HS-27A (cell line): ENCODE data around the gene GPR157.

Experiments
- DNase-seq: peaks from one replicate; pipeline ENCODE4 v3.0.0-alpha.2; 2012; ENCODE audit warnings: low read depth, missing footprints

Gene GPR157

DNA sequence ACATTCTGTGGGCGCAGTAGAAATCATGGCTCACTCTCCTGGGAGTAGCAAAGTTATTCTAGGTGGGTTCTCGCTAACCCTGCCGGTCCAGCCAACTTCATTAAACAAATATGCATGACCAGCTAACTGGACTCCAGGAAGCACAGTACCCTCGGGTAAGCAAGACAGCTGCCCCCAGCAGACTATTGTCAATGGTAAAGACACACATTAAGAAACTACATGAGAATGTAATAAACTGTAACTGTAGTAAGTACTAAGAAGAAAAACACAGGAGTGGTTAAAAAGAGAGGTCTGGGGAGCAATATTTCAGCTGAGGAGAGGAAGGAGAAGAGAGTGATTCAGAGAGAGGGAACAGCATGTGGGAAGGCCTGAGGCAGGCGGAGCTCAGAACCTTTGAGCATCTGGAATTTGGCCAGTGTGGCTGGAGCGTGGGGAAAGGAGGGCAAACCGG, 66.9 kb downstream of the GPR157 start:
- DNase-seq: no peak

DNA sequence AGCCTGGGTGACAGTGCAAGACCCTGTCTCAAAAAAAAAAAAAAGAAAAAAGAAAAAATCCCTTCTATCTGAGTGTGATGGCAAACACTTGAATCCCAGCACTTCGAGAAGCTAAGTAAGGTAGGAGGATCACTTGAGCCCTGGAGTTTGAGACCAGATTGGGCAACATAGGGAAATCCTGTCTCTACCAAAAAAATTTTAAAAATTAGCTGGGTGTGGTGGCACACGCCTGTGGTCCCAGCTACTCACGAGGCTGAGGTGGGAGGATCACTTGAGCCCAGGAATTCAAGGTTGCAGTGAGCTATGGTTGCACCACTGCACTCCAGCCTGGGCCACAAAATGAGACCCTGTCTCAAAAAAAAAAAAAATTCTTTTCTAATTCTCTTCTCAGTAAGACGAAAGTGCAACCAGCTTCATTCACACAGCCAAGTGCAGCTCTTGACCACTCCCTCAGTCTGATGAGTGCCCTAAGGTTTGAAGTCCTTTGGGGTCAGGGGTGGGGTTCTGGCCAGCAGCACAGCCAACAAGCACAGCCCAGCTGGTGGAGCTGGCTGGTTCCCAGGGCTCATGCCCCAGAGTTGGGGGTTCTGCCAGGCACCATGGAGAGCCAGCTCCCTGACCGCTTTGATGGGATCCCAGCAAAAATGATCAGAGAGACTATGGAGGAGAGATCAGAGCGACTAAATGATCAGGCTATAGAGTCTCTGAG, 67.5 kb downstream of the GPR157 start:
- no peak for DNase-seq

DNA sequence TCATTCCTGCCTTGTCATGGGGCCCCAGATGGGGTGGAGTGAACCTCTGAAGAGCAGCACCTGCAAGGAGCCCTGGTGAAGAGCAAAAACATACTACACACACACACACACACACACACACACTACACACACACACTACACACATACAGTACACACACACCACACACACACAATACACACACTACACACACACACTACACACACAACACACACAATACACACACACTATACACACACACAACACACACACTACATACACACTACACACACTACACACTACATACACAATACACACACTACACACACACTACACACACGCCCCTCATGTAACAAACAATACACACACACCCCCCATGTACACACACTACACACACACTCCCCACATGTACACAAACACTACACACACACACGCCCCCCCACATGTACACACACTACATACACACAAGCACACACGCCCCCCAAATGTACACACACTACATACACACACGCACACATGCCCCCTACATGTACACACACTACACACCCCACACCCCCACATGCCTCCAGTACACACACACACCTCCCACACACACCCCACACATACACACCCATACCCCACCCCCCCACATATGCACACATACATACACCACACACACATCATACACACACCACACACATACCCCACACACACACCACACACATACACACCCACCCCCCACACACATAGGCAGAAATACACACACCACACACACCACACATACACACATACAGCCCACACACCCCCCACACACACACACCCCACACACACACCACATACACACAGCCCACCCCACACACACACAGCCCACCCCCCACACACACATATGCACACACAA, 68.8 kb downstream of the GPR157 start:
- no peak for DNase-seq

GRCh38 chr1:9058465-9058864, 70.4 kb downstream of the GPR157 start:
- no peak for DNase-seq

DNA sequence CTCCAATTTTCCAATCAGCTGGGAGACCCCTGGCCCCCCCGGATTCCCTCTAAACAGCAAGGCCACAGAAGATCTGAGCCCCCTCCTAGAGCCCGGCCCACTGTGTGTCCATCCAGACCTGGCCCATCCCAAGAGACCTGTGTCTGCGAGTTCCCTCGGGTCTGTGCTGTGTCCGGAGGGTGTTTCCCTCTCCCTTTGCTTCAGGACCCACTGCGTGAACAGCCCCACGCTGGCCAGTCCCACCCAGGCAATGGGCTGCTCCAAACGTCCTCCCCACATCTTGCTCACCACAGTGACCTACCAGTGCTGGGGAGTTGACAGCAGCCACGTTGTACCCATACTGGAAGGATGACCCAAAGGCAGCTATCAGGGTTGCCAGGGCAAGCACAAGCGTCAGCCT, 71.1 kb downstream of the GPR157 start:
- no peak for DNase-seq

- no peak for DNase-seq
Measured at GRCh38 chr1:9052272-9053049, 76.4 kb downstream of the GPR157 start.

DNA sequence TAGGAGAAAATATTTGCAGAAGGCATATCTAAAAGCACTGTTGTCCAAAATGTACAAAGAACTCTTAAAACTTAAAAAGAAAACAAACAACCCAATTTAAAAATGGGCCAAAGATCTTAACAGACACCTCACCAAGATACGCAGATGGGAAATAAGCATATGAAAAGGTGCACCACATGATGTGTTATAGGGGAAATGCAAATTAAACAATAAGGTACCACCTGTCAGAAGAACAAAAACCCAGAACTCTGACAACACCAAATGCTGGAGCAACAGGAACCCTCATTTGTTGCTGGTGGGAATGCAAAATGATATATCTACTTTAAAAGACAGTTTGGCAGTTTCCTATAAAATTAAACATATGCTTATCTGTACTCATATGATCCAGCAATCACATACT, 77.5 kb downstream of the GPR157 start:
- DNase-seq: no peak

DNA sequence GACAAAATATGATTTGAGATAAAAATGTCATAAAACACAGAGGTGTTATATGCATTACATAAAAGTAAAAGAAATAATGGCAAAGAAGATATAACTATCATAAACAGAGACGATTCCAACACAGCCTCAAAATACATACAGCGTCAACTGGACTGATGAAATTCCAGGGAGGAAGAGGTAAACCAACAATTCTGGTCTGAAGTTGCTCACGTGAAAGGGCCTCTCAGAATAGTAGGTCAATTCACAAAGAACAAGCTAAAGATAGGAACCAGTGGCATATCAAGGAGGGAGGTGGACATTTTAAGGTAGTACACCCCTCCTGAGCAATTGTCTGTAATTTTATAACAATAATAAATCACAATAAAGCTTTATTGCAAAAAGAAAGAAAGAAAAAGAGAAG, 78.1 kb downstream of the GPR157 start:
- no peak for DNase-seq
